SKM-1 treated with dmso at 0.1 percent for 144 hours (cell line): ENCODE measurements around the gene NPHP4.

Experiments used
- DNase-seq: peaks from one replicate; lab custom pipeline; 2025; ENCODE audit not compliant: unreplicated experiment; lab: John Stamatoyannopoulos, UW

Gene NPHP4

GRCh38 chr1:5883129-5884048, 108.8 kb downstream of the NPHP4 start:
- no peak for DNase-seq

GRCh38 chr1:5882367-5883128, 109.7 kb downstream of the NPHP4 start:
- DNase-seq = no peak

DNA sequence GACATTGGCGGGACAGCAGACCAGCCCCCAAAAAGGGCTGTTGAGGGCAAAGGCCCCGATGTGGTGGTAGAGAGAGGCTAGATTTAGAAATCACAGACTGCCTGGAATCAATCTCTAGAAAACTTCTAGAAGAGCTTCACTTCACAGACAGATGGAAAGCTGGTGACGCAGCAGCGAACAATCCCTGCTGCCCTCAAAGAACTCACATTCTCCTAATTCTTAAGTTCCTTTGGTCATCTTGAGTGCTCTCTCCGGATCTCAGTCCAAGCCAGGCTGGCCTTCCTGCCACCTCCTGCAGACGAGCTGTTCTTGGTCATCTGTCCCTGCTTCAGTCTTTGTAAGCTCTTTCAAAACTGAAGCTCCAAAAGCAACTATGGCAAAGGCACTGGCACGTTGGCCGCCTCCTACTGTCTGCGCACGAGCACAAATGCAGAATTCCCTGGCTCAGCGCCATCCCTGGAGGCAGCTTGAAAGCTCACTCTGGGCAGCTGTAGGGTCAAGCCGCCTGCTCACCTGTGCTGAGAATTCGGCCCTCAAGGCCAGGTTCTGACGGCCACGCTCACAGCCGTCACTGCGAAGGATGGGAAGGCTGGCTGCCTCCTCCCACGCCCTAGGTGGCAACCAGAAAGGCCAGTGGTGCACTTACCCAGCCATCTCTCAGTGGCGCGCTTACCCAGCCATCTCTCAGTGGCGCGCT, 110.6 kb downstream of the NPHP4 start:
- no peak for DNase-seq

- DNase-seq = no peak
Measured at GRCh38 chr1:5880630-5881405, 111.4 kb downstream of the NPHP4 start.

DNA sequence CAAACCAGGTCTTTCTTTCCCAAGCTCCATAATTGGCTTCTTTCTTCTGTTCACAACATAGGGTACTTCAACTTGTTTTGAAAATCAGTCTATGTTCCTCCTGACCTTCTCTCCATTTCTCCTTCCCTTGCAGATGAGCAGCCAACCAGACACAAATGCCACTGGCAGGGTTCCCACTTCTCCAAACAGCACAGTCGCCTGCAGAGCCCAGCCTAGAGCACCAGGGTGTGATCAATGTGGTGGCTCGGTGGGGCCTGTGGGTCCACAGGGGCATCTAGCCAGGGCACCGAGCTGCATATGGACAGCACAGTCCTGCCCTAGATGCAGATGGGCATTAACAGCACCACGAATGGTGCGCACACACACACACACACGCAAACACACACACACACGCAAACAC, 112.8 kb downstream of the NPHP4 start:
- DNase-seq = no peak

DNA sequence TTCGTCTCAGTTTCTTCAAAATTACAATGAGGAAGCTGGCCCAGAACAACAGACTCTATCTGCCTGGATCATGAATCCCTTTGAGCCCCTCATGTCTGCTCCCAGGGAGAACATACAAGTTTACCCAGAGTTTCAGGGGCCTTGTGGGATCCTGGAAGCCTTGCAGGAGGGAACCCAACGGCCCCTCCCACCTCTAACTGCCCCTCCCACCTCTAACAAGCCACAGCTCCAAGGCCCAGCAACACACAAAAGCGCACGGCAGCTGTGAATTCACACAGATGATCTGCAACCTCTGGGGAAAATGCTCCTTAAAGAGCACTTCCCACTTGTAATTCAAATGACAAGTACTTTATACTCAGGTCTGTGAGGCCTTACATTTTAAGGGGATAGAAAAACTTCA, 113.3 kb downstream of the NPHP4 start:
- DNase-seq = no peak

DNA sequence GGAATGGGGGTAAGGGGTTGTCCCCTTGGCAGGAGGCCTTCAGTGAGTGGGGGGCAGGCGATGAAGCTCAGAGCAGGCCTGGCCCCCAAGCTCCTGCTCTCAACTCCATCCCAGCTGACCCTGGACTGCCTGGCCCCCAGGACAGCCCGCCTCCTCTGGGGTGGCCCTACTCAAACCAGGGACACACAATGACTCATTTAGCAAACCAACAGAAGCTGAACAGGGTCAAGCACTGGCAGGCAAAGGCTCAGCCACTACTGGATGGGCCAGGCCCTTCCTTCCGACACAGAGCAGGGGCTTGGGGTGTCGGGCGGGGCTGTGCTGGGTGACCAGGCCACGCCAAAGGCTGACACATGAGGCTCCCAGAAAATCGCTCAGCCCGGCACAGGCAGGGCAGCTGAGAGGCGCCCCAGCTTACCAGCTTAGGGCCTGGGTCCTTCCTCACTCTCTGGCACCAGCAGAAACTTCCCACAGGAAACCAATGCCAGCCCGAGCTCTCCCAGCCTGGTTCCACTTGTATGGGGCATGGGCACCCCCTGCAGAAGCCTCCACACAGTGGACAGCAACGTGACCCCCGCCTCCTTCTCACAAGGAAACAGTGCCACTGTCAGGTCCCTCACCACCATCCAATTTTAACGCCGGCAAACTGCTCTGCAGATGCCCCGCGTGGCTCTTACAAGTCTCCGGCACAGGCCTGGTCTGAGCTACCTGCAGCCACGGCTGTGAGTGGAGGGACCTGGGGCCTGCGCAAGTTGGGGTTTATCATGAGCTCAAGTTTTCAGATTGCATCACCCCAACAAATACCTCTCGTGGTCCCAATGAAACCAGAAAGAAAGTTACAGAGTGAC, 114.3 kb downstream of the NPHP4 start:
- no peak for DNase-seq

GRCh38 chr1:5877001-5877400, 115.2 kb downstream of the NPHP4 start:
- DNase-seq = no peak

- DNase-seq = no peak
Measured at GRCh38 chr1:5876094-5876650, 116.1 kb downstream of the NPHP4 start.

DNA sequence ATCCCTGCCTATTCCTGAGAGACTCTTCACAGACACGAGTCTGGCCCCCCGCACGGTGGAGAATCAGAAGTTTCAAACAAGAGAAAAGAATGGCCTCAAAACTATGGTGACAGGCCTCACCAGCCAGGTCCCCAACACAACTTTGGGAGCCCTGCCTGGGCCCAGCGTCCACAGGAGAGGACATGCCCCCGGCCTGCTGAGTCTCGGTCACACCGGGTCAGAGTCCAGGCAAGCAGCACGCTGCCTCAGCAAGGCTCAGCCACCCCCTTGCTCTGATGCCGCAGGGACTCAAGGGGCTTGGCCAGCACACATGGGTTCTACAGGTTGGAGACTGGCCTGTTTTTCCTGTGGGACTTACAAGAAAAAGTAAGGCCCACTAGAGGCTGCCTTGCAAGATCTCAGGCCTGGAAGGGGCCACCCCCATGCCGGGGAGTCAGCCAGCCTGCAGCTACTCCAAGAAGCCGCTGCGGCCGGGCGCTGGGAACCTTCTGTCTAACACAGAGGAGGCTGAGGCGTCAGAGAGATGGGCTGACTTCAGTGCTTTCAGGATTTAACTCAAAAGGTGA, 116.8 kb downstream of the NPHP4 start:
- no peak for DNase-seq

DNA sequence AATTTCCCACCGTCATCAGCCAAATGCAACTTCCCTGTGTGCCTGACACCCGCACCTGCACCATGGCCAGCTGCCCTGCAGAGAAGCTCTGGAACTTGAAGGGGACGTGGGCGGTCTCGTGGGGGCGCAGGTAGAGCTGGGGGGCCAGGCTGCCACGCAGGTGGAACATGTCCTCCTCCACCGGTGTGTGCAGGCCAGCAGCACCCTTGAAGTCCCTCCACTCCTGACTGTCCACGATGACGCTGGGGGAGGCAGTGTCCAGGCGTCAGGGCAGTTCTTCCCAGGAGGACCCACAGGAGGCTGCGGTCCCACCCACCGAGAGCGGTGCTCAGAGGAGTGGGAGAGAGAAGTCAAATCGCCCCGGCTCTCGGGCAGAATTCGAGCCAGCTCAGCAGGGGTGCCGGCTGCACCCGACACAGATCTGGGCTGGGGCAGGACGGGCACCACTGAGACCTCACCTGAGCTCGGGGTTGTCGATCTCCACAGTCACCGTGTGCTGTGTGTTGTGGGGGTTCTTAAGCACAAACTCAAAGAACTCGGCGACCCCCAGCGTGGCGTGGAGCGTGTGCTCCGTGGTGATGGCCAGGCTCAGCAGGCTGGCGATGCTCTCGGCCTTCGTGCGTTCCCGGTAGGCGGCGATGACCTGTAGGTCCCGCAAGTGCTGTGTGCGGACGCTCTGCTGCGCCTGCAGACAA, 117.7 kb downstream of the NPHP4 start:
- no peak for DNase-seq

GRCh38 chr1:5873556-5873955, 118.7 kb downstream of the NPHP4 start:
- no peak for DNase-seq

GRCh38 chr1:5872886-5873285, 119.3 kb downstream of the NPHP4 start:
- DNase-seq = no peak

DNA sequence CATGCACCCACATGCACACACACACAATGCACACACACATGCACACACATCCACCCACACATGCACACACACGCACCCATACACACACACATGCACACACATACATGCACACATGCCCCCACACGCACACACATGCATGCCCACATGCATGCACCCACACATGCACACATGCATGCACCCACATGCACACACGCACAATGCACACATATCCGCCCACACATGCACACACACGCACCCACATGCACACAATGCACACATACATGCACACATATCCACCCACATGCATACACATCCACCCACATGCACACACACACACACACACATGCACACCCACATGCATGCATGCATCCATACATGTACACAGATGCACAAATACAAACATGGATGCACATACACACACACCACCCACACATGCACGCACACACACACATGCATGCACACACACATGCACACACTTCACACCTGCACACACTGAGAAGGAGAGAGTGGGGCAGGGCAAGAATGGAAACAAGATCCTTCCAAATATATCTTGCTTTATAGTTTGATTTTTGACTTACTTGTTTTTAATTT, 123.2 kb downstream of the NPHP4 start:
- no peak for DNase-seq

- no peak for DNase-seq
Measured at GRCh38 chr1:5865774-5866173, 126.5 kb downstream of the NPHP4 start.

DNA sequence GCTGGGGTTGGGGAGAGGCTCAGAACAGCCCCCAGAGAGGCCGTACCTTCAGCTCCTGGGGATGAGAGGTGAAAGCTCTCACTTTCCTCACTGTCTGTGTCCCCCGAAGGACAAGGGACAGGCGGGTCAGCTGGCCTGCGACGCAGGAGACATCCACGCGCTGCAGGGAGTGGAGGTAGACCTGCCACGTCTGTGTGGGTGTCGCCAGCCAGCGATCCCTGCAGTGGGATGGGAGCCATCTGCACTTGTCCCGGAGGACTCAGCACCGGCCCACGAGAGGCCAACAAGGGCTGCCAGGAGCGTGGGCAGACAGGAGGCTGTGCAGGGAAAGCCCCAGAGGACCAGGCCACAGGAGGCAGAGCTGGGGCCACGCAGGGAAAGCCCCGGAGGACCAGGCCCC, 127.2 kb downstream of the NPHP4 start:
- DNase-seq = no peak

DNA sequence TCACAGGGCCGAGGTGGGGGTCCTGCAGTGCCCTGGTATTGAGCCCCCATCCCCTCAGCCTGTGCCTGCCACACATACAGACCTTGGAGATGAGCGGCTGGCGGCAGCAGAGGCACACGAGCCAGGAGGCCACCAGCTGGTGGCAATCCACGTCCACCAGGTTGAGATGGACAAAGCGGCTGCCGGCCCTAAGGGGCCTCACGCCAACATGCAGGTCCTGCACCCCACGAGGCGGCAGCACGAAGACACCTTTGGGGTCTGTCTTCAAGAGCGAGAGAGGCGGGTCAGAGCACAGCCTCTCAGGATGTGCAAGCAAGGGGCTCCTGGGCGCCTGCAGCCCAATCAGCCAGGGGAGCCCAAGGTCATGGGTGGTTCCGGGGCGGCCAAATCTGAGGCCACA, 128.0 kb downstream of the NPHP4 start:
- DNase-seq = no peak

DNA sequence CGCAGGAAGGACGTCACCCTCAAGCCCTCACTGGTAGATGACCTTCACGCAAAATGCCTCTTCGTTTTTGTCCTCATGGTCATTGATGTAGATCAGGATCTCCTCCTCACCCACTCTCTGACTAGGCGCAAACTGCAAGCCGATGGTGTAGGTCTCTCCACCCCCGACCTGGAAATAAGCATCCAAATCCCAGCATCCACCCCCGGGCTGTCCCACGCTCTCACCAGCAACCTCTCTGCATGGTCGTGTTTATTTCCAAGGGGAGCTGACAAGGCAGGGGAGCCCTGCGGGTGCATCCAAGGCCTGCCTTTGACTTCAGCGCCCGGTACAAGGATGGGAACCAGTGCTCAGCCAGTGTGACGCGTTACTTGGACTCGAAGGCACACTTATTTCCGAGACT, 129.0 kb downstream of the NPHP4 start:
- DNase-seq = no peak
